DND-41 (cell line): ENCODE results near the gene VAPA.

Experiments used
- ATAC-seq: fragments of 200-7000 bp; cut with Tn5 transposase; 3 replicates; pipeline ENCODE4 v1.9.1; 2021; ENCODE audit warnings: low read depth; ENCODE audit not compliant: insufficient read depth
- DNase-seq: peaks from one replicate; pipeline ENCODE4 v3.0.0-alpha.2; 2020
- H2AFZ ChIP-seq: 2 replicates; pipeline ENCODE4 v1.6.0; 2012; ENCODE audit warnings: low read depth, low read length
- H3K27ac ChIP-seq: 2 replicates; pipeline ENCODE4 v1.5.1; 2012; ENCODE audit warnings: low read length, inconsistent platforms
- H3K27me3 ChIP-seq: fragments of 200-600 bp; sonication (generic); 2 replicates; pipeline ENCODE4 v1.6.0; 2012; ENCODE audit warnings: low read length, mild to moderate bottlenecking, inconsistent platforms; ENCODE audit not compliant: insufficient read depth, poor library complexity
- H3K36me3 ChIP-seq: 2 replicates; pipeline ENCODE4 v1.5.1; 2012; ENCODE audit warnings: low read length, inconsistent platforms; ENCODE audit not compliant: insufficient read depth
- H3K4me1 ChIP-seq: 2 replicates; pipeline ENCODE4 v1.5.1; 2012; ENCODE audit warnings: mild to moderate bottlenecking, low read length; ENCODE audit not compliant: insufficient read depth
- H3K4me2 ChIP-seq: 2 replicates; pipeline ENCODE4 v1.6.0; 2012; ENCODE audit warnings: mild to moderate bottlenecking, moderate library complexity, low read length, inconsistent platforms; ENCODE audit not compliant: insufficient read depth
- H3K4me3 ChIP-seq, 2 experiments: fragments of 200-600 bp in 1 of 2; shearing (Covaris generic) in 1 of 2; 2 replicates each; pipeline ENCODE4 v1.5.1; 2012 to 2016; ENCODE audit warnings: inconsistent platforms in 2 of 2, low read length in 2 of 2, mild to moderate bottlenecking in 2 of 2, low read depth in 1 of 2, moderate library complexity in 1 of 2
- H3K79me2 ChIP-seq: 2 replicates; pipeline ENCODE4 v1.6.0; 2012; ENCODE audit warnings: low read length, inconsistent platforms; ENCODE audit not compliant: insufficient read depth
- H3K9ac ChIP-seq: 2 replicates; pipeline ENCODE4 v1.6.0; 2012; ENCODE audit warnings: low read depth, mild to moderate bottlenecking, inconsistent platforms, low read length, moderate library complexity
- H3K9me3 ChIP-seq: 2 replicates; pipeline ENCODE4 v1.5.1; 2012; ENCODE audit warnings: low read length, moderate library complexity, mild to moderate bottlenecking, inconsistent platforms; ENCODE audit not compliant: insufficient read depth, severe bottlenecking
- H4K20me1 ChIP-seq: 2 replicates; pipeline ENCODE4 v1.6.0; 2012; ENCODE audit warnings: low read length; ENCODE audit not compliant: insufficient read depth
- EZH2 ChIP-seq: IDR thresholded peaks from 3 replicates; pipeline ENCODE4 v1.6.1; 2012; ENCODE audit warnings: borderline replicate concordance, low read depth, mild to moderate bottlenecking, moderate library complexity, low read length, inconsistent platforms; ENCODE audit not compliant: severe bottlenecking
- TF ChIP-seq, protein P1 (sequence below): IDR thresholded peaks from 2 replicates; pipeline ENCODE4 v1.5.1; 2012; ENCODE audit warnings: borderline replicate concordance, low read length, moderate library complexity, mild to moderate bottlenecking; ENCODE audit not compliant: poor library complexity, severe bottlenecking; ENCODE audit errors: extremely low read depth

Gene VAPA

DNA sequence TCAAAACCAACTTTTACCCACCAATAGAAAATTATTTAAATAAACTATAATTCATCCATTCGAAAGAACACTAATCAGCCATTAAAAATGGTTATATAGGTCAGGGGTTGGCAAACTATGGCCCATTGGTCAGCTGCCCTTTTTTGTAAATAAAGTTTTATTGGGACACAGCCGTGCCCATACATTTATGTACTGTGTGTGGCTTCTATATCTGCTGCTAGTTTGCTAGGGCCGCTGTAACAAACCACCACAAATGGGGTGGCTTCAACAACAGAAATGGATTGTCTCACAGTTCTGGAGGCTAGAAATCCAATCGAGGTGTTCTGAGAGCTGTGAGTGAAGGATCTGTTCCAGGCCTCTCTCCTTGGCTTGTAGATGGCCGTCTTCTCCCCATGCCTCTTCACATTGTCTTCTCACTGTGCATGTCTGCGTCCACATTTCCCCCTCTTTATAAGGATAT is 35.0 kb upstream of the VAPA start:
- H4K20me1 ChIP-seq, result no peaks in the 10 kb centered on the region
- H3K79me2 ChIP-seq, result no peaks in the 10 kb centered on the region
- H3K4me3 ChIP-seq, result no peak overlapping the region
- no peaks in the 10 kb centered on the region for H3K36me3 ChIP-seq
- DNase-seq (no peak), ATAC-seq (no peak)
- no peak overlapping the region for H3K4me2 ChIP-seq
- TF ChIP-seq, protein P1, sequence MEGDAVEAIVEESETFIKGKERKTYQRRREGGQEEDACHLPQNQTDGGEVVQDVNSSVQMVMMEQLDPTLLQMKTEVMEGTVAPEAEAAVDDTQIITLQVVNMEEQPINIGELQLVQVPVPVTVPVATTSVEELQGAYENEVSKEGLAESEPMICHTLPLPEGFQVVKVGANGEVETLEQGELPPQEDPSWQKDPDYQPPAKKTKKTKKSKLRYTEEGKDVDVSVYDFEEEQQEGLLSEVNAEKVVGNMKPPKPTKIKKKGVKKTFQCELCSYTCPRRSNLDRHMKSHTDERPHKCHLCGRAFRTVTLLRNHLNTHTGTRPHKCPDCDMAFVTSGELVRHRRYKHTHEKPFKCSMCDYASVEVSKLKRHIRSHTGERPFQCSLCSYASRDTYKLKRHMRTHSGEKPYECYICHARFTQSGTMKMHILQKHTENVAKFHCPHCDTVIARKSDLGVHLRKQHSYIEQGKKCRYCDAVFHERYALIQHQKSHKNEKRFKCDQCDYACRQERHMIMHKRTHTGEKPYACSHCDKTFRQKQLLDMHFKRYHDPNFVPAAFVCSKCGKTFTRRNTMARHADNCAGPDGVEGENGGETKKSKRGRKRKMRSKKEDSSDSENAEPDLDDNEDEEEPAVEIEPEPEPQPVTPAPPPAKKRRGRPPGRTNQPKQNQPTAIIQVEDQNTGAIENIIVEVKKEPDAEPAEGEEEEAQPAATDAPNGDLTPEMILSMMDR, result no peak
- H3K27me3 ChIP-seq, result peaks cover 6% of the 10 kb centered on the region
- H3K9ac ChIP-seq, result no peak overlapping the region
- H3K9me3 ChIP-seq, result no peaks in the 10 kb centered on the region
- H3K4me1 ChIP-seq, result no peaks in the 10 kb centered on the region
- H2AFZ ChIP-seq, result no peak overlapping the region
- H3K27ac ChIP-seq, result no peak overlapping the region

DNA sequence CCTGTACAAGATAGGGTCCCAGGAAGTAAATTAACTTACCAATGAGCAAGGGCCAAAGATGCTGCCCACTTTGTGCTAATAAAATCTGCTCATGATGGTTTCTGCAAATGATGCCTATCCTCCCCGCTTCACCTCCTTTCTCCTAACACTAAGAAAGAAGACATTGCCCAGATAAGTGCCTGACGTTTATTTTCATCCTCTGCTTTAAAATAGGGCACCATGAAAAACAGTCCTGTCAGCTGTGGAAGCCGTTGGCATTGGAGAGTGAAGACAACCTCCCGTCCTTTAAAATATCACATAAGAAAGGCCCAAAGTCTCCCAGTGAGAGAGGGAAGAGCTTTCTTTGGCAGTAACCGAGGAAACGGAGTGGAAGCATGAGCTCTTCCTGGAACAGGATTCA is 29.7 kb upstream of the VAPA start:
- Histone ChIP-seq H3K79me2 (no peaks in the 10 kb centered on the region), H3K9me3 (no peaks in the 10 kb centered on the region), H4K20me1 (no peaks in the 10 kb centered on the region), H3K4me1 (no peaks in the 10 kb centered on the region), H3K27ac (no peak overlapping the region), H3K36me3 (no peaks in the 10 kb centered on the region), H3K9ac (no peak overlapping the region), H3K4me3 (no peak overlapping the region), H3K4me2 (no peak overlapping the region), H3K27me3 (no peaks in the 10 kb centered on the region), H2AFZ (no peak overlapping the region)
- TF ChIP-seq, protein P1, result no peak
- no peak for TF ChIP-seq EZH2
- no peak for ATAC-seq
- DNase-seq, result no peak

DNA sequence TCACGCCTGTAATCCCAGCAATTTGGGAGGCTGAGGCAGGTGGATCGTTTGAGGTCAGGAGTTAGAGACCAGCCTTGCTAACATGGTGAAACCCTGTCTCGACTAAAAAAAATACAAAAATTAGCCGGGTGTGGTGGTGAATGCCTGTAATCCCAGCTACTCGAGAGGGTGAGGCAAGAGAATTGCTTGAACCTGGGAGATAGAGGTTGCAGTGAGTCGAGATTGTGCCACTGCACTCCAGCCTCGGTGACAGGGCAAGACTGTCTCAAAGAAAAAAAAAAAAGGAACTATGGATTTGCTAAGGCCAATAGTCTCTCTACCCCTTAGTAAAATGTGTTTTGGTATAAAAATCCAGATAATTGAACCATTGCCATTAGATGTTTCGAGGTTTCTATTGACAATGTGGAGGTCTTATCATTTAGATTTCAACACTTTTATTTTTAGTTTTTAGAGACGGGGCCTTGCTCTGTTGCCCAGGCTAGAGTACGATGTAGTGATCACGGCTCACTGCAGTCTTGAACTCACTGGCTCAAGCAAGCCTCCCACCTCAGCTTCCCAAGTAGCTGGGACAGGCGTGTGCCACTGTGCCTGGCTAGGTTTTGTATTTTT is 29.2 kb upstream of the VAPA start:
- no peak overlapping the region for H3K9ac ChIP-seq
- no peaks in the 10 kb centered on the region for H3K36me3 ChIP-seq
- H3K4me3 ChIP-seq, result no peak overlapping the region
- no peak overlapping the region for H2AFZ ChIP-seq
- ATAC-seq, result no peak
- no peak overlapping the region for H3K27ac ChIP-seq
- H3K27me3 ChIP-seq, result no peaks in the 10 kb centered on the region
- H4K20me1 ChIP-seq, result no peaks in the 10 kb centered on the region
- H3K4me1 ChIP-seq, result no peaks in the 10 kb centered on the region
- no peaks in the 10 kb centered on the region for H3K9me3 ChIP-seq
- H3K79me2 ChIP-seq, result no peaks in the 10 kb centered on the region
- DNase-seq, result no peak
- TF ChIP-seq EZH2, result no peak
- TF ChIP-seq, protein P1, result no peak
- no peak overlapping the region for H3K4me2 ChIP-seq
